HepG2 (cell line): ENCODE measurements around the gene SLC43A1. TPM values are rescaled to one million over a fixed set of nuclear protein-coding genes. Genes with fewer than 3 reads are reported as not detected.
A peak's percentile ranks its signal among the peaks of the same experiment; 100 is the strongest.

Experiments
- ELK4 ChIP-seq: sonication (generic); formaldehyde crosslinking; IDR thresholded peaks from 2 replicates; pipeline ENCODE4 v1.9.0; 2021; ENCODE audit warnings: missing genetic modification reagents, borderline replicate concordance
- GTF3A ChIP-seq: sonication (generic); formaldehyde crosslinking; conservative IDR thresholded peaks from 2 replicates; pipeline ENCODE4 v1.4.0; 2020; ENCODE audit warnings: mild to moderate bottlenecking, missing genetic modification reagents
- HMG20A ChIP-seq: IDR thresholded peaks from 2 replicates; pipeline ENCODE4 v1.6.1; 2016; ENCODE audit warnings: borderline replicate concordance
- IRX3 ChIP-seq: sonication (generic); formaldehyde crosslinking; IDR thresholded peaks from 2 replicates; pipeline ENCODE4 v1.8.1; 2023; ENCODE audit warnings: mild to moderate bottlenecking, low read depth, missing genetic modification reagents, borderline replicate concordance
- MAFG ChIP-seq: sonication (generic); formaldehyde crosslinking; IDR thresholded peaks from 2 replicates; pipeline ENCODE4 v1.5.1; 2020; ENCODE audit warnings: mild to moderate bottlenecking, missing genetic modification reagents
- MXD4 ChIP-seq: IDR thresholded peaks from 2 replicates; pipeline ENCODE4 v1.6.1; 2016; ENCODE audit warnings: mild to moderate bottlenecking, missing biosample characterization, missing genetic modification reagents
- NCOA5 ChIP-seq: sonication (generic); formaldehyde crosslinking; IDR thresholded peaks from 2 replicates; pipeline ENCODE4 v1.4.0; 2020; ENCODE audit warnings: missing genetic modification reagents
- POLR2A ChIP-seq, 2 experiments: IDR thresholded peaks; 2 replicates each; pipeline ENCODE4 v1.6.1; 2011; ENCODE audit warnings: low read depth in 2 of 2, low read length in 2 of 2, mild to moderate bottlenecking in 1 of 2, moderate library complexity in 1 of 2; ENCODE audit not compliant: insufficient read depth in 1 of 2
- SALL2 ChIP-seq: sonication (generic); formaldehyde crosslinking; IDR thresholded peaks from 2 replicates; pipeline ENCODE4 v1.8.1; 2023; ENCODE audit warnings: mild to moderate bottlenecking, missing genetic modification reagents, inconsistent platforms
- SKI ChIP-seq: fragments of 450-650 bp; IDR thresholded peaks from one replicate; pipeline ENCODE4 v1.6.1; 2018; ENCODE audit warnings: mild to moderate bottlenecking; ENCODE audit not compliant: partially characterized antibody
- SMAD3 ChIP-seq: sonication (generic); formaldehyde crosslinking; IDR thresholded peaks from 2 replicates; pipeline ENCODE4 v1.4.0; 2020; ENCODE audit warnings: missing genetic modification reagents
- SP5 ChIP-seq: IDR thresholded peaks from 2 replicates; pipeline ENCODE4 v1.6.1; 2016; ENCODE audit warnings: low read depth, borderline replicate concordance
- SRY ChIP-seq: sonication (generic); formaldehyde crosslinking; IDR thresholded peaks from 2 replicates; pipeline ENCODE4 v1.8.0; 2022; ENCODE audit warnings: mild to moderate bottlenecking, missing genetic modification reagents
- STAG1 ChIP-seq: sonication (generic); formaldehyde crosslinking; IDR thresholded peaks from 2 replicates; pipeline ENCODE4 v1.4.0; 2020; ENCODE audit warnings: missing genetic modification reagents
- TCF7 ChIP-seq: sonication (generic); IDR thresholded peaks from 2 replicates; pipeline ENCODE4 v1.6.1; 2016; ENCODE audit warnings: antibody characterized with exemption, low read depth
- ZFP91 ChIP-seq: sonication (generic); formaldehyde crosslinking; IDR thresholded peaks from 2 replicates; pipeline ENCODE4 v1.9.0; 2022; ENCODE audit warnings: missing genetic modification reagents, mild to moderate bottlenecking, borderline replicate concordance
- ZNF101 ChIP-seq: sonication (generic); formaldehyde crosslinking; IDR thresholded peaks from 2 replicates; pipeline ENCODE4 v1.4.0; 2020; ENCODE audit warnings: mild to moderate bottlenecking, low read depth, missing genetic modification reagents, borderline replicate concordance
- ZNF256 ChIP-seq: sonication (generic); formaldehyde crosslinking; conservative IDR thresholded peaks from 2 replicates; pipeline ENCODE4 v1.4.0; 2020; ENCODE audit warnings: missing genetic modification reagents
- ZNF34 ChIP-seq: sonication (generic); formaldehyde crosslinking; IDR thresholded peaks from 2 replicates; pipeline ENCODE4 v1.4.0; 2020; ENCODE audit warnings: mild to moderate bottlenecking, missing genetic modification reagents, borderline replicate concordance
- ZNF383 ChIP-seq: sonication (generic); formaldehyde crosslinking; IDR thresholded peaks from 2 replicates; pipeline ENCODE4 v1.4.0; 2020; ENCODE audit warnings: missing genetic modification reagents, mild to moderate bottlenecking, borderline replicate concordance
- polyA plus RNA-seq, 8 experiments: library from polyadenylated mRNA; depleted of rRNA in 3 of 8; stranded (reverse) in 7 of 8; unstranded in 1 of 8; fragments of >200 nt; fragmentation: Illumina TruSeq in 4 of 8; extraction: Trizol in 4 of 8; gene quantifications; 2 replicates each; pipeline versions ENCODE4 v1.2.1 to v1.2.3, GENCODE V29; 2011 to 2016; ENCODE audit warnings: low read depth in 4 of 8, missing spikeins in 1 of 8, mixed read lengths in 1 of 8; ENCODE audit not compliant: insufficient read depth in 1 of 8
- total RNA-seq, 5 experiments: library from RNA; depleted of rRNA; stranded (reverse); fragments of >200 nt; fragmentation: Illumina TruSeq; extraction: Trizol; gene quantifications; 2 replicates each; pipeline ENCODE4 v1.2.3, GENCODE V29; 2016; ENCODE audit warnings: low read depth in 1 of 5
- TF ChIP-seq, protein P1 (sequence below): sonication (generic); formaldehyde crosslinking; IDR thresholded peaks from 2 replicates; pipeline ENCODE4 v1.8.0; 2022; ENCODE audit warnings: mild to moderate bottlenecking, missing genetic modification reagents, moderate library complexity
- TF ChIP-seq, protein P2 (sequence below): sonication (generic); formaldehyde crosslinking; IDR thresholded peaks from 2 replicates; pipeline ENCODE4 v1.5.1; 2020; ENCODE audit warnings: mild to moderate bottlenecking, missing genetic modification reagents, moderate library complexity

The SLC43A1 gene
- total and polyA plus RNA-seq, 2 of the 13 experiments (the other 11 are each of a cell fraction or from before 2014, with no cell fraction given), result 72.3 to 87.6 TPM

DNA sequence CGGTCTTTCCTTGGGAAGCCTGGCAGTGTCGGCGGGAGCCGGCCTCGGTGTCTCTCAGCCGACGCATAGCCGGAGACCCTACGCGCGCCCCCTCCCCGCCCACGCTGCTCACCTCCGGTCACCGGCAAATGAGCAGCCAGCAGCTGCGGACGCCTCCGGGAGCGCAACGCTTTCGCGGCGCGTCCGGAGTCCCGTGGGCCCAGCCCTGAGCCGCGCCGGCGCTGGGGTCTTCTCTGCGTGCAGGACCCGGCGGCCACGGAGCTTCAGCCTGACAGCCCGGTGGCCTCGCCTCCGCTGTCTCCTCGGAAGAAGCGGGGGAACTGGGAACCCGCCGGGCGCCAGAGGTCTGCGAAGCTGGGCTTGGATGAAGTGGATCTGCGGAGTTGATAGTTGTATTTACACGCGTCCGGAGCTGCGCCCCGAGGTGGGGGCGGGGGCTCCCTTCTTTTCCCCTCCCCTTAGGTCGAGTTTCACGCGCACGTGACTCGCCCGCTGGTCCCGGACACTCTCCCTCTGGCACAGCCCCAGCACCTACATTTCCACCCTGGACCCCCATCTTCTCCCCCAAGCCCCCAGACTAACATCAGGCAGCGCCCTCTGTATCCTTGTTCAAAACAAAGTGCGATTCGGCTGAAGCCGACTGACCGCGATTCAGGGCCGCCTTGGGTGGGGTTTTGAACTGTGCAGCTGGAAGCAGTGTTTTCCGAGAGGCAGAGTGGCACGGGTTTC lies at the start of gene SLC43A1 (continued):
- TF ChIP-seq, protein P1, sequence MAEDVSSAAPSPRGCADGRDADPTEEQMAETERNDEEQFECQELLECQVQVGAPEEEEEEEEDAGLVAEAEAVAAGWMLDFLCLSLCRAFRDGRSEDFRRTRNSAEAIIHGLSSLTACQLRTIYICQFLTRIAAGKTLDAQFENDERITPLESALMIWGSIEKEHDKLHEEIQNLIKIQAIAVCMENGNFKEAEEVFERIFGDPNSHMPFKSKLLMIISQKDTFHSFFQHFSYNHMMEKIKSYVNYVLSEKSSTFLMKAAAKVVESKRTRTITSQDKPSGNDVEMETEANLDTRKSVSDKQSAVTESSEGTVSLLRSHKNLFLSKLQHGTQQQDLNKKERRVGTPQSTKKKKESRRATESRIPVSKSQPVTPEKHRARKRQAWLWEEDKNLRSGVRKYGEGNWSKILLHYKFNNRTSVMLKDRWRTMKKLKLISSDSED (CRISPR knock-in tag), result peak; percentile 78; the same call in 1 of the 2 replicates
- TF ChIP-seq SRY (no peak), SKI (no peak), MXD4 (CRISPR knock-in tag) (no peak; the same call in 1 of the 2 replicates), NCOA5 (no peak), POLR2A (IDR thresholded peaks at IDR 0.05; ENCODE audit: insufficient read depth in 1 of 2, low read depth in 2 of 2, low read length in 2 of 2) (peak in 1 of 2 experiments; percentile 75; a peak in 3 of 4 replicates), HMG20A (CRISPR knock-in tag) (no peak), ZNF383 (no peak), ZNF256 (no peak; the same call in 1 of the 2 replicates), IRX3 (0 out of 2 replicates have a peak, but pooled peaks have one; percentile 63), ZNF101 (CRISPR knock-in tag) (no peak), MAFG (CRISPR knock-in tag) (no peak), STAG1 (no peak), TCF7 (no peak), ZNF34 (0 out of 2 replicates have a peak, but pooled peaks have one; percentile 32), SALL2 (CRISPR knock-in tag) (no peak; the same call in 1 of the 2 replicates), SMAD3 (peak; percentile 57; the same call in 1 of the 2 replicates), SP5 (peak; percentile 68; the same call in 1 of the 2 replicates), ZFP91 (CRISPR knock-in tag) (peak; percentile 67; the same call in 1 of the 2 replicates), GTF3A (no peak), ELK4 (CRISPR knock-in tag) (no peak)
- TF ChIP-seq, protein P2, sequence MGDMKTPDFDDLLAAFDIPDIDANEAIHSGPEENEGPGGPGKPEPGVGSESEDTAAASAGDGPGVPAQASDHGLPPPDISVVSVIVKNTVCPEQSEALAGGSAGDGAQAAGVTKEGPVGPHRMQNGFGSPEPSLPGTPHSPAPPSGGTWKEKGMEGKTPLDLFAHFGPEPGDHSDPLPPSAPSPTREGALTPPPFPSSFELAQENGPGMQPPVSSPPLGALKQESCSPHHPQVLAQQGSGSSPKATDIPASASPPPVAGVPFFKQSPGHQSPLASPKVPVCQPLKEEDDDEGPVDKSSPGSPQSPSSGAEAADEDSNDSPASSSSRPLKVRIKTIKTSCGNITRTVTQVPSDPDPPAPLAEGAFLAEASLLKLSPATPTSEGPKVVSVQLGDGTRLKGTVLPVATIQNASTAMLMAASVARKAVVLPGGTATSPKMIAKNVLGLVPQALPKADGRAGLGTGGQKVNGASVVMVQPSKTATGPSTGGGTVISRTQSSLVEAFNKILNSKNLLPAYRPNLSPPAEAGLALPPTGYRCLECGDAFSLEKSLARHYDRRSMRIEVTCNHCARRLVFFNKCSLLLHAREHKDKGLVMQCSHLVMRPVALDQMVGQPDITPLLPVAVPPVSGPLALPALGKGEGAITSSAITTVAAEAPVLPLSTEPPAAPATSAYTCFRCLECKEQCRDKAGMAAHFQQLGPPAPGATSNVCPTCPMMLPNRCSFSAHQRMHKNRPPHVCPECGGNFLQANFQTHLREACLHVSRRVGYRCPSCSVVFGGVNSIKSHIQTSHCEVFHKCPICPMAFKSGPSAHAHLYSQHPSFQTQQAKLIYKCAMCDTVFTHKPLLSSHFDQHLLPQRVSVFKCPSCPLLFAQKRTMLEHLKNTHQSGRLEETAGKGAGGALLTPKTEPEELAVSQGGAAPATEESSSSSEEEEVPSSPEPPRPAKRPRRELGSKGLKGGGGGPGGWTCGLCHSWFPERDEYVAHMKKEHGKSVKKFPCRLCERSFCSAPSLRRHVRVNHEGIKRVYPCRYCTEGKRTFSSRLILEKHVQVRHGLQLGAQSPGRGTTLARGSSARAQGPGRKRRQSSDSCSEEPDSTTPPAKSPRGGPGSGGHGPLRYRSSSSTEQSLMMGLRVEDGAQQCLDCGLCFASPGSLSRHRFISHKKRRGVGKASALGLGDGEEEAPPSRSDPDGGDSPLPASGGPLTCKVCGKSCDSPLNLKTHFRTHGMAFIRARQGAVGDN (CRISPR knock-in tag), result peak; percentile 71
